GM23338 (cell line): ENCODE data around the gene GDPD4. TPM values are rescaled to one million over a fixed set of nuclear protein-coding genes. Genes with fewer than 3 reads are reported as not detected.

Experiments
- ATAC-seq: fragments of 200-7000 bp; cut with Tn5 transposase; 3 replicates; pipeline ENCODE4 v1.9.1; 2020
- DNase-seq: peaks from one replicate; pipeline ENCODE4 v3.0.0-alpha.2; 2015; ENCODE audit warnings: low spot score
- H2AFZ ChIP-seq: fragments of 200-600 bp; sonication (generic); 2 replicates; pipeline ENCODE4 v1.8.0; 2016; ENCODE audit warnings: antibody characterized with exemption, mild to moderate bottlenecking, moderate library complexity
- H3F3A ChIP-seq: fragments of 200-600 bp; sonication (generic); replicated peaks from 2 replicates; pipeline ENCODE4 v1.8.0; 2017; ENCODE audit warnings: antibody characterized with exemption, mixed run types, low read depth
- H3K27ac ChIP-seq: fragments of 200-600 bp; sonication (generic); 2 replicates; pipeline ENCODE4 v1.6.1; 2016; ENCODE audit warnings: low read depth
- H3K27me3 ChIP-seq: fragments of 200-600 bp; sonication (generic); 2 replicates; pipeline ENCODE4 v1.8.0; 2016; ENCODE audit warnings: mild to moderate bottlenecking, mixed run types, moderate library complexity; ENCODE audit not compliant: insufficient read depth
- H3K36me3 ChIP-seq: fragments of 200-600 bp; sonication (generic); 2 replicates; pipeline ENCODE4 v1.8.0; 2016; ENCODE audit warnings: mild to moderate bottlenecking; ENCODE audit not compliant: insufficient read depth
- H3K4me1 ChIP-seq: fragments of 200-600 bp; sonication (generic); 2 replicates; pipeline ENCODE4 v1.8.0; 2016; ENCODE audit warnings: mild to moderate bottlenecking, moderate library complexity; ENCODE audit not compliant: insufficient read depth
- H3K4me2 ChIP-seq: fragments of 200-600 bp; sonication (generic); 2 replicates; pipeline ENCODE4 v1.7.1; 2017; ENCODE audit warnings: mixed run types
- H3K4me3 ChIP-seq: fragments of 200-600 bp; sonication (generic); 2 replicates; pipeline ENCODE4 v1.6.1; 2016; ENCODE audit warnings: mixed run types
- H3K79me2 ChIP-seq: fragments of 200-600 bp; sonication (generic); replicated peaks from 2 replicates; pipeline ENCODE4 v1.8.0; 2017; ENCODE audit warnings: mild to moderate bottlenecking; ENCODE audit not compliant: insufficient read depth
- H3K9me2 ChIP-seq: fragments of 200-600 bp; sonication (generic); 2 replicates; pipeline ENCODE4 v1.8.0; 2017; ENCODE audit not compliant: insufficient read depth
- H4K20me1 ChIP-seq: fragments of 200-600 bp; sonication (generic); replicated peaks from 2 replicates; pipeline ENCODE4 v1.8.0; 2017; ENCODE audit warnings: mild to moderate bottlenecking; ENCODE audit not compliant: insufficient read depth
- H3K27ac Mint-ChIP-seq: 2 replicates; pipeline ENCODE4 v1.8.0; 2020; ENCODE audit warnings: inconsistent platforms, mild to moderate bottlenecking, moderate library complexity, mixed read lengths
- H3K27me3 Mint-ChIP-seq: 3 replicates; pipeline ENCODE4 v1.8.0; 2022; ENCODE audit warnings: low read depth, mild to moderate bottlenecking, moderate library complexity, mixed read lengths, inconsistent platforms; ENCODE audit not compliant: insufficient read depth, poor library complexity
- H3K36me3 Mint-ChIP-seq: 3 replicates; pipeline ENCODE4 v1.8.0; 2021; ENCODE audit warnings: low read depth, mild to moderate bottlenecking, inconsistent platforms, moderate library complexity, mixed read lengths
- H3K4me1 Mint-ChIP-seq: 3 replicates; pipeline ENCODE4 v1.8.0; 2020; ENCODE audit warnings: mild to moderate bottlenecking, inconsistent platforms, mixed read lengths
- H3K4me3 Mint-ChIP-seq: 3 replicates; pipeline ENCODE4 v1.8.0; 2021; ENCODE audit warnings: moderate library complexity, mild to moderate bottlenecking, inconsistent platforms, mixed read lengths
- H3K9me3 Mint-ChIP-seq: 3 replicates; pipeline ENCODE4 v1.8.0; 2020; ENCODE audit warnings: moderate library complexity, mild to moderate bottlenecking, inconsistent platforms, mixed read lengths
- polyA plus RNA-seq: library from polyadenylated mRNA; unstranded; fragments of >200 nt; fragmentation: Nextera tagmentation; extraction: Ambion mirVana; gene quantifications from 2 replicates; pipeline ENCODE4 v1.2.1, GENCODE V29; 2016
- total RNA-seq: library from RNA; depleted of rRNA; stranded (reverse); fragments of >200 nt; shearing (Covaris generic); gene quantifications from 2 replicates; pipeline ENCODE4 v1.2.3, GENCODE V29; 2014
- TF ChIP-seq, protein P1 (sequence below): fragments of 250-450 bp; sonication (Bioruptor Pico); IDR thresholded peaks from 2 replicates; pipeline ENCODE4 v1.5.0; 2020; ENCODE audit warnings: mild to moderate bottlenecking, moderate library complexity
- TF ChIP-seq, protein P2 (sequence below): IDR thresholded peaks from 2 replicates; pipeline ENCODE4 v1.6.1; 2016; ENCODE audit warnings: antibody characterized with exemption

Gene GDPD4
- total and polyA plus RNA-seq, 2 experiments from 2014 or later: not detected

DNA sequence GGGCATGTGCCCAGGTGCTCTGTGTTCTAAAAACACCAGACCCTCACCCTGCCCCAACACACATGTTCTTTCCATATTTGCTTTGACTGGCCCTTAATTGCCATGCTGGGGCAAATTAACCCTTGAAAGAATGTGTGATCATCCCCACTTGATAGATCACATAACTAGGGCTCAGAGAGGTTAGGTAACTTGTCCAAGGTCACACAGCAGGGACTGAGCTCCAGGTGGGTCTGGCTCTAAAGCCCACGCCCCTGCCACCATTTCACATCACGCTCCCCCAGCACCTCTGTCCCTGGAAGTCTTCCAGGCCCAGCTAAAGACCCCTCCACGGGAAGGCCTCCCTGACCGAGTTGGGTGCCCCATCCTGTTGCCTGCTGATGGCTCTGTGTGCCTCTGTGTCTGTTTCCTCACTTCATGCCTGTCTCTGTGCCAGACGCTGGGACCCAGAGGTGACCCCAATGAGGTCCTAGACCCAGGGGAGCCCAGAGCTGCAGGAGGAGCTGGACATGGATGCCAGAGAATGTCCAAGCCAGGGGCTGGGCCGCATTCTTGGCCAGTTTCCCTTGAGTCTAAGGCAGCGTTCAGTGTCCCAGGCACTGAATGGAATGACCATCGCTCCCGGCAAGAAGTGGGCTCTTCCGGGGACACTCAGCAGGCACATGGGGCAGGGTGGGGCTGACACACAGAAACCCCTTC is 93.7 kb downstream of the GDPD4 start (continued):
- TF ChIP-seq, protein P1, sequence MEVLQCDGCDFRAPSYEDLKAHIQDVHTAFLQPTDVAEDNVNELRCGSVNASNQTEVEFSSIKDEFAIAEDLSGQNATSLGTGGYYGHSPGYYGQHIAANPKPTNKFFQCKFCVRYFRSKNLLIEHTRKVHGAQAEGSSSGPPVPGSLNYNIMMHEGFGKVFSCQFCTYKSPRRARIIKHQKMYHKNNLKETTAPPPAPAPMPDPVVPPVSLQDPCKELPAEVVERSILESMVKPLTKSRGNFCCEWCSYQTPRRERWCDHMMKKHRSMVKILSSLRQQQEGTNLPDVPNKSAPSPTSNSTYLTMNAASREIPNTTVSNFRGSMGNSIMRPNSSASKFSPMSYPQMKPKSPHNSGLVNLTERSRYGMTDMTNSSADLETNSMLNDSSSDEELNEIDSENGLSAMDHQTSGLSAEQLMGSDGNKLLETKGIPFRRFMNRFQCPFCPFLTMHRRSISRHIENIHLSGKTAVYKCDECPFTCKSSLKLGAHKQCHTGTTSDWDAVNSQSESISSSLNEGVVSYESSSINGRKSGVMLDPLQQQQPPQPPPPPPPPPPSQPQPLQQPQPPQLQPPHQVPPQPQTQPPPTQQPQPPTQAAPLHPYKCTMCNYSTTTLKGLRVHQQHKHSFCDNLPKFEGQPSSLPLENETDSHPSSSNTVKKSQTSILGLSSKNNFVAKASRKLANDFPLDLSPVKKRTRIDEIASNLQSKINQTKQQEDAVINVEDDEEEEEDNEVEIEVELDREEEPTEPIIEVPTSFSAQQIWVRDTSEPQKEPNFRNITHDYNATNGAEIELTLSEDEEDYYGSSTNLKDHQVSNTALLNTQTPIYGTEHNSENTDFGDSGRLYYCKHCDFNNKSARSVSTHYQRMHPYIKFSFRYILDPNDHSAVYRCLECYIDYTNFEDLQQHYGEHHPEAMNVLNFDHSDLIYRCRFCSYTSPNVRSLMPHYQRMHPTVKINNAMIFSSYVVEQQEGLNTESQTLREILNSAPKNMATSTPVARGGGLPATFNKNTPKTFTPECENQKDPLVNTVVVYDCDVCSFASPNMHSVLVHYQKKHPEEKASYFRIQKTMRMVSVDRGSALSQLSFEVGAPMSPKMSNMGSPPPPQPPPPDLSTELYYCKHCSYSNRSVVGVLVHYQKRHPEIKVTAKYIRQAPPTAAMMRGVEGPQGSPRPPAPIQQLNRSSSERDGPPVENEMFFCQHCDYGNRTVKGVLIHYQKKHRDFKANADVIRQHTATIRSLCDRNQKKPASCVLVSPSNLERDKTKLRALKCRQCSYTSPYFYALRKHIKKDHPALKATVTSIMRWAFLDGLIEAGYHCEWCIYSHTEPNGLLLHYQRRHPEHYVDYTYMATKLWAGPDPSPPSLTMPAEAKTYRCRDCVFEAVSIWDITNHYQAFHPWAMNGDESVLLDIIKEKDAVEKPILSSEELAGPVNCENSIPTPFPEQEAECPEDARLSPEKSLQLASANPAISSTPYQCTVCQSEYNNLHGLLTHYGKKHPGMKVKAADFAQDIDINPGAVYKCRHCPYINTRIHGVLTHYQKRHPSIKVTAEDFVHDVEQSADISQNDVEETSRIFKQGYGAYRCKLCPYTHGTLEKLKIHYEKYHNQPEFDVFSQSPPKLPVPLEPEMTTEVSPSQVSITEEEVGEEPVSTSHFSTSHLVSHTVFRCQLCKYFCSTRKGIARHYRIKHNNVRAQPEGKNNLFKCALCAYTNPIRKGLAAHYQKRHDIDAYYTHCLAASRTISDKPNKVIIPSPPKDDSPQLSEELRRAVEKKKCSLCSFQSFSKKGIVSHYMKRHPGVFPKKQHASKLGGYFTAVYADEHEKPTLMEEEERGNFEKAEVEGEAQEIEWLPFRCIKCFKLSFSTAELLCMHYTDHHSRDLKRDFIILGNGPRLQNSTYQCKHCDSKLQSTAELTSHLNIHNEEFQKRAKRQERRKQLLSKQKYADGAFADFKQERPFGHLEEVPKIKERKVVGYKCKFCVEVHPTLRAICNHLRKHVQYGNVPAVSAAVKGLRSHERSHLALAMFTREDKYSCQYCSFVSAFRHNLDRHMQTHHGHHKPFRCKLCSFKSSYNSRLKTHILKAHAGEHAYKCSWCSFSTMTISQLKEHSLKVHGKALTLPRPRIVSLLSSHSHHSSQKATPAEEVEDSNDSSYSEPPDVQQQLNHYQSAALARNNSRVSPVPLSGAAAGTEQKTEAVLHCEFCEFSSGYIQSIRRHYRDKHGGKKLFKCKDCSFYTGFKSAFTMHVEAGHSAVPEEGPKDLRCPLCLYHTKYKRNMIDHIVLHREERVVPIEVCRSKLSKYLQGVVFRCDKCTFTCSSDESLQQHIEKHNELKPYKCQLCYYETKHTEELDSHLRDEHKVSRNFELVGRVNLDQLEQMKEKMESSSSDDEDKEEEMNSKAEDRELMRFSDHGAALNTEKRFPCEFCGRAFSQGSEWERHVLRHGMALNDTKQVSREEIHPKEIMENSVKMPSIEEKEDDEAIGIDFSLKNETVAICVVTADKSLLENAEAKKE (CRISPR knock-in tag): no peak

DNA sequence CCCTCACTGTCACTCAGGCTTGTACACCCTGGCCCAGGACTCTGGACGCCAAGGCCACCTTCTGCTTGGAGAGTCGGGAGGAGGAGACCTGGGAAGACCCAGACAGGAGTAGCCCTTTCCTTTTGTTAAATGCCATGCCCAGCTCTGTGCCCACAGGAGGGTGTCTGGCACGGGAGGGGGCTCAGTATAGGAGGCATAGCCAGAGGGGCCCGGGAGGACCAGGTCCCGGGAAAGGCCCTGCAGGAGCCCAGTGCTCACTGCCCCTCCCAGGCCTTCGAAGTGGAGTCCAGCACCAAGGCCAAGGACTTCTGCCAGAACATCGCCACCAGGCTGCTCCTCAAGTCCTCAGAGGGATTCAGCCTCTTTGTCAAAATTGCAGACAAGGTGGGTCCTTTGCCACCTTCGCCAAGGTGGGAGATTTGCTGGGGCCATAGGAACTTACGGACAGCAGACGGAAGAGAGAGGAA is 94.4 kb downstream of the GDPD4 start:
- DNase-seq (no peak), ATAC-seq (no peak)
- Histone ChIP-seq H3K4me2 (no peak overlapping the region), H3K27me3 (no peaks in the 10 kb centered on the region), H3F3A (no peaks in the 10 kb centered on the region), H3K9me2 (no peaks in the 10 kb centered on the region), H3K79me2 (no peaks in the 10 kb centered on the region), H3K36me3 (no peaks in the 10 kb centered on the region), H2AFZ (no peak overlapping the region), H4K20me1 (no peaks in the 10 kb centered on the region), H3K27ac (no peak overlapping the region), H3K4me1 (no peaks in the 10 kb centered on the region), H3K4me3 (no peak overlapping the region)
- Mint-ChIP-seq H3K27me3 (peaks cover 8% of the 10 kb centered on the region), H3K4me1 (peaks cover 3% of the 10 kb centered on the region; the same call in 1 of the 3 replicates), H3K9me3 (no peaks in the 10 kb centered on the region; the same call in 2 of the 3 replicates), H3K27ac (no peak overlapping the region), H3K36me3 (no peaks in the 10 kb centered on the region), H3K4me3 (no peak overlapping the region)
- TF ChIP-seq, protein P2, sequence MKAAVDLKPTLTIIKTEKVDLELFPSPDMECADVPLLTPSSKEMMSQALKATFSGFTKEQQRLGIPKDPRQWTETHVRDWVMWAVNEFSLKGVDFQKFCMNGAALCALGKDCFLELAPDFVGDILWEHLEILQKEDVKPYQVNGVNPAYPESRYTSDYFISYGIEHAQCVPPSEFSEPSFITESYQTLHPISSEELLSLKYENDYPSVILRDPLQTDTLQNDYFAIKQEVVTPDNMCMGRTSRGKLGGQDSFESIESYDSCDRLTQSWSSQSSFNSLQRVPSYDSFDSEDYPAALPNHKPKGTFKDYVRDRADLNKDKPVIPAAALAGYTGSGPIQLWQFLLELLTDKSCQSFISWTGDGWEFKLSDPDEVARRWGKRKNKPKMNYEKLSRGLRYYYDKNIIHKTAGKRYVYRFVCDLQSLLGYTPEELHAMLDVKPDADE: no peak
